ENCODE results near the gene DHX32. TPM values are rescaled to one million over a fixed set of nuclear protein-coding genes. Genes with fewer than 3 reads are reported as not detected.

The DHX32 gene
- total RNA-seq, 1 experiment from 2014 or later: 28.0 TPM

DNA sequence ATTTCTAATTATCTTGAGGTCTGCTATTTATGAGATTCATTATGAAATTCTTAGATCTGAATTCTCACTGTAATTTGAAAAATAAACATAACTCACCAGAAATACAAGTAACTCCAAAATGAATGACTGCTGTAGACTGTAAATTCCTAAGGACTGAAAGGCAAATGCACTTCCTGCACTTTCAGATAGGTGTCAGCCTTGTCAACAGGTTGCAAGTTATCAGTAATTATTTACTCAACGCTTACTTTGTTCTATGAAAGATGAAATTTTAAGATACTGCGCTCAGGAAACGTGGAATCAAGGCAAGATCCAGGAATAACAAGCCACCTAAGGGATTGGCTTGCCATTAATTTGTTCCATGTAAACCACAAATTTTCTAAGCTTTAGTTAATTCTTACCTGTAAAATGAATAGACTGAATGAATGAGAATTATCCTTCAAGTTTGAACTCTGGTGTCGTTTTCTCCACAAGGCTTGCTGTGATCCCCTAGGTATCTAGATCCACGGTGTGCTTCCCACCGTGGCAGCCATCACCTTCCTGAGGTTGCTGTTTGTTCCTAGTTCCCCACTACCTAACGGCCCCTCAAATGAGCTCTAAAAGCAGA, 12.6 kb downstream of the DHX32 start:
- ChIA-PET POLR2A (no interaction called here), CTCF (interaction anchor here (0.5 to 1.0 kb wide), 7 partner anchors 12 to 468 kb away, joined by 3 to 7 read pairs (median 3); no protein-coding TSS in a partner anchor)
- Mint-ChIP-seq H3K4me3 (no peak overlapping the region), H3K4me1 (no peaks in the 10 kb centered on the region), H3K9me3 (no peaks in the 10 kb centered on the region), H3K27ac (no peak overlapping the region), H3K36me3 (peaks cover 9% of the 10 kb centered on the region; the same call in 1 of the 2 replicates), H3K27me3 (ENCODE audit: low read depth) (no peaks in the 10 kb centered on the region)
- ATAC-seq (peak; percentile 58), DNase-seq (ENCODE audit: low spot score) (no peak)
- no peak for TF ChIP-seq SP1 (CRISPR knock-in tag; conservative IDR thresholded peaks at IDR 0.05)
- TF ChIP-seq, protein P1, sequence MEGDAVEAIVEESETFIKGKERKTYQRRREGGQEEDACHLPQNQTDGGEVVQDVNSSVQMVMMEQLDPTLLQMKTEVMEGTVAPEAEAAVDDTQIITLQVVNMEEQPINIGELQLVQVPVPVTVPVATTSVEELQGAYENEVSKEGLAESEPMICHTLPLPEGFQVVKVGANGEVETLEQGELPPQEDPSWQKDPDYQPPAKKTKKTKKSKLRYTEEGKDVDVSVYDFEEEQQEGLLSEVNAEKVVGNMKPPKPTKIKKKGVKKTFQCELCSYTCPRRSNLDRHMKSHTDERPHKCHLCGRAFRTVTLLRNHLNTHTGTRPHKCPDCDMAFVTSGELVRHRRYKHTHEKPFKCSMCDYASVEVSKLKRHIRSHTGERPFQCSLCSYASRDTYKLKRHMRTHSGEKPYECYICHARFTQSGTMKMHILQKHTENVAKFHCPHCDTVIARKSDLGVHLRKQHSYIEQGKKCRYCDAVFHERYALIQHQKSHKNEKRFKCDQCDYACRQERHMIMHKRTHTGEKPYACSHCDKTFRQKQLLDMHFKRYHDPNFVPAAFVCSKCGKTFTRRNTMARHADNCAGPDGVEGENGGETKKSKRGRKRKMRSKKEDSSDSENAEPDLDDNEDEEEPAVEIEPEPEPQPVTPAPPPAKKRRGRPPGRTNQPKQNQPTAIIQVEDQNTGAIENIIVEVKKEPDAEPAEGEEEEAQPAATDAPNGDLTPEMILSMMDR (IDR thresholded peaks at IDR 0.05): peak; percentile 59
- TF ChIP-seq ZNF396 (CRISPR knock-in tag; IDR thresholded peaks at IDR 0.05; ENCODE audit: borderline replicate concordance): no peak
- TF ChIP-seq SMAD4 (CRISPR knock-in tag; IDR thresholded peaks at IDR 0.05): no peak
- no peak for TF ChIP-seq NFE2L1 (CRISPR knock-in tag; IDR thresholded peaks at IDR 0.05)
- TF ChIP-seq, protein P2, sequence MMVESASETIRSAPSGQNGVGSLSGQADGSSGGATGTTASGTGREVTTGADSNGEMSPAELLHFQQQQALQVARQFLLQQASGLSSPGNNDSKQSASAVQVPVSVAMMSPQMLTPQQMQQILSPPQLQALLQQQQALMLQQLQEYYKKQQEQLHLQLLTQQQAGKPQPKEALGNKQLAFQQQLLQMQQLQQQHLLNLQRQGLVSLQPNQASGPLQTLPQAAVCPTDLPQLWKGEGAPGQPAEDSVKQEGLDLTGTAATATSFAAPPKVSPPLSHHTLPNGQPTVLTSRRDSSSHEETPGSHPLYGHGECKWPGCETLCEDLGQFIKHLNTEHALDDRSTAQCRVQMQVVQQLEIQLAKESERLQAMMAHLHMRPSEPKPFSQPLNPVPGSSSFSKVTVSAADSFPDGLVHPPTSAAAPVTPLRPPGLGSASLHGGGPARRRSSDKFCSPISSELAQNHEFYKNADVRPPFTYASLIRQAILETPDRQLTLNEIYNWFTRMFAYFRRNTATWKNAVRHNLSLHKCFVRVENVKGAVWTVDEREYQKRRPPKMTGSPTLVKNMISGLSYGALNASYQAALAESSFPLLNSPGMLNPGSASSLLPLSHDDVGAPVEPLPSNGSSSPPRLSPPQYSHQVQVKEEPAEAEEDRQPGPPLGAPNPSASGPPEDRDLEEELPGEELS (CRISPR knock-in tag; IDR thresholded peaks at IDR 0.05): no peak
- TF ChIP-seq ZNF671 (CRISPR knock-in tag; IDR thresholded peaks at IDR 0.05): no peak
- TF ChIP-seq, protein P3, sequence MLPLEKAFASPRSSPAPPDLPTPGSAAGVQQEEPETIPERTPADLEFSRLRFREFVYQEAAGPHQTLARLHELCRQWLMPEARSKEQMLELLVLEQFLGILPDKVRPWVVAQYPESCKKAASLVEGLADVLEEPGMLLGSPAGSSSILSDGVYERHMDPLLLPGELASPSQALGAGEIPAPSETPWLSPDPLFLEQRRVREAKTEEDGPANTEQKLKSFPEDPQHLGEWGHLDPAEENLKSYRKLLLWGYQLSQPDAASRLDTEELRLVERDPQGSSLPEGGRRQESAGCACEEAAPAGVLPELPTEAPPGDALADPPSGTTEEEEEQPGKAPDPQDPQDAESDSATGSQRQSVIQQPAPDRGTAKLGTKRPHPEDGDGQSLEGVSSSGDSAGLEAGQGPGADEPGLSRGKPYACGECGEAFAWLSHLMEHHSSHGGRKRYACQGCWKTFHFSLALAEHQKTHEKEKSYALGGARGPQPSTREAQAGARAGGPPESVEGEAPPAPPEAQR (CRISPR knock-in tag; IDR thresholded peaks at IDR 0.05): no peak
- TF ChIP-seq, protein P4, sequence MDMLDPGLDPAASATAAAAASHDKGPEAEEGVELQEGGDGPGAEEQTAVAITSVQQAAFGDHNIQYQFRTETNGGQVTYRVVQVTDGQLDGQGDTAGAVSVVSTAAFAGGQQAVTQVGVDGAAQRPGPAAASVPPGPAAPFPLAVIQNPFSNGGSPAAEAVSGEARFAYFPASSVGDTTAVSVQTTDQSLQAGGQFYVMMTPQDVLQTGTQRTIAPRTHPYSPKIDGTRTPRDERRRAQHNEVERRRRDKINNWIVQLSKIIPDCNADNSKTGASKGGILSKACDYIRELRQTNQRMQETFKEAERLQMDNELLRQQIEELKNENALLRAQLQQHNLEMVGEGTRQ (CRISPR knock-in tag; IDR thresholded peaks at IDR 0.05): no peak

DNA sequence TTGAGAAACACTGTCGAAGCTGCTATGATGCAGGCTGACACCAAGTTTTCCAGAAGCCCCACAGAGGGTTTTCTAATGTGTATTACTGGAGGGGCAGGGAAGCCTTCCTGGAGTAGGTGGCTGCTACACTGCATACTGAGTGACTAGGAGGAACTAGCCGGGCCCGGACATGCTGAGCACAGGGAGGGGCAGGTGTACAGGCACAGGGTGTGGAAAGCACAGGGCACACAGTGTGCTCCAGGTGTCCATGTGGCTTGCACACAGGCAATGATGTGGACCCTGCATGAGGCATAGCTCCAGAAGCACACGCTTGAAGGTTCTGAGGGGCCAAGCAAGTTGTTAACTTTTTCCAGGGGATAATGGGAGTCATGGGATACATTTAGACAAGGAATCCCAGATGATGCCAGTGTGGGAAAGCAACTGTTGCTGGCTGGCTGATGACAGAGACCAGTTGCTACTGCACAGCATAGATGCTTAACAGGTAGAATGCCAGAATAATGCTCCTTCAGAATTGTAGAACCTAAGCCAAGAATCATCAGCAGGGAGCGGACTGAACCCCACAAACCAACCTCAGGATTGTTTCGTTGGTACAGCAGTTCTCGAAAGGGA, 14.6 kb downstream of the DHX32 start:
- peaks cover 6% of the 10 kb centered on the region; the same call in 1 of the 2 replicates for H3K36me3 Mint-ChIP-seq
- DNase-seq (ENCODE audit: low spot score) (no peak), ATAC-seq (no peak)
- no peaks in the 10 kb centered on the region for H3K27me3 Mint-ChIP-seq (ENCODE audit: low read depth)
- ChIA-PET POLR2A (no interaction called here), CTCF (interaction anchor here (1.3 kb wide), 1 partner anchor 110 kb away, joined by 5 read pairs; no protein-coding TSS in a partner anchor)
- no peak for TF ChIP-seq ZNF138 (CRISPR knock-in tag; conservative IDR thresholded peaks at IDR 0.05)
- no peak for TF ChIP-seq ZNF121 (CRISPR knock-in tag; IDR thresholded peaks at IDR 0.05)
- TF ChIP-seq NFYB (CRISPR knock-in tag; conservative IDR thresholded peaks at IDR 0.05; ENCODE audit: low read depth): no peak
- TF ChIP-seq, protein P5, sequence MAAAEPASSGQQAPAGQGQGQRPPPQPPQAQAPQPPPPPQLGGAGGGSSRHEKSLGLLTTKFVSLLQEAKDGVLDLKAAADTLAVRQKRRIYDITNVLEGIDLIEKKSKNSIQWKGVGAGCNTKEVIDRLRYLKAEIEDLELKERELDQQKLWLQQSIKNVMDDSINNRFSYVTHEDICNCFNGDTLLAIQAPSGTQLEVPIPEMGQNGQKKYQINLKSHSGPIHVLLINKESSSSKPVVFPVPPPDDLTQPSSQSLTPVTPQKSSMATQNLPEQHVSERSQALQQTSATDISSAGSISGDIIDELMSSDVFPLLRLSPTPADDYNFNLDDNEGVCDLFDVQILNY (CRISPR knock-in tag; IDR thresholded peaks at IDR 0.05): no peak
- TF ChIP-seq PRRX2 (CRISPR knock-in tag; IDR thresholded peaks at IDR 0.05): no peak
- no peak overlapping the region for H3K4me3 Mint-ChIP-seq
- H3K27ac Mint-ChIP-seq: no peak overlapping the region
- no peaks in the 10 kb centered on the region for H3K9me3 Mint-ChIP-seq
- no peaks in the 10 kb centered on the region for H3K4me1 Mint-ChIP-seq

DNA sequence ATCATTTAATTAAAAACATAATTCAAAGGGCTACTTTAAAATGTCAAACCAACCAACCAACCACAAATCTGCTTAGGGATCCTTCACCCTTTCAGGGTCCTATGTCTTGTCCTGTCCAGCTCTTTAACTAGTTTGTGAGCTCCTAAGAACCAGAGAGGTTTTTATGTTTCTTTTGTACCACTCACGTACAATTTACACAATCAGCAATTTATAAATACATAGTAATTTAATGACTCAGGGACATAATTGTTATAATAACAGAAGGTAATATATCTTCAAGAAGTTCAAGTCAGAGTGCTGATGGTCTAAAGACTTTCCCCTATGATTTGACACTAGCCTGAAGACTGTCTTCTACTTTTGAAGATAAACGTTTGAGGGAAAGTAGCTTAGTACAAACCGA, 16.0 kb downstream of the DHX32 start:
- H3K27ac Mint-ChIP-seq: no peak overlapping the region
- peaks cover 6% of the 10 kb centered on the region; the same call in 1 of the 2 replicates for H3K36me3 Mint-ChIP-seq
- H3K4me1 Mint-ChIP-seq: no peaks in the 10 kb centered on the region
- no peaks in the 10 kb centered on the region for H3K9me3 Mint-ChIP-seq
- ATAC-seq: no peak
- CTCF ChIA-PET: no interaction called here
- DNase-seq (ENCODE audit: low spot score): no peak
- POLR2A ChIA-PET: no interaction called here
- H3K27me3 Mint-ChIP-seq (ENCODE audit: low read depth): no peaks in the 10 kb centered on the region
- H3K4me3 Mint-ChIP-seq: no peak overlapping the region
- TF ChIP-seq, protein P6, sequence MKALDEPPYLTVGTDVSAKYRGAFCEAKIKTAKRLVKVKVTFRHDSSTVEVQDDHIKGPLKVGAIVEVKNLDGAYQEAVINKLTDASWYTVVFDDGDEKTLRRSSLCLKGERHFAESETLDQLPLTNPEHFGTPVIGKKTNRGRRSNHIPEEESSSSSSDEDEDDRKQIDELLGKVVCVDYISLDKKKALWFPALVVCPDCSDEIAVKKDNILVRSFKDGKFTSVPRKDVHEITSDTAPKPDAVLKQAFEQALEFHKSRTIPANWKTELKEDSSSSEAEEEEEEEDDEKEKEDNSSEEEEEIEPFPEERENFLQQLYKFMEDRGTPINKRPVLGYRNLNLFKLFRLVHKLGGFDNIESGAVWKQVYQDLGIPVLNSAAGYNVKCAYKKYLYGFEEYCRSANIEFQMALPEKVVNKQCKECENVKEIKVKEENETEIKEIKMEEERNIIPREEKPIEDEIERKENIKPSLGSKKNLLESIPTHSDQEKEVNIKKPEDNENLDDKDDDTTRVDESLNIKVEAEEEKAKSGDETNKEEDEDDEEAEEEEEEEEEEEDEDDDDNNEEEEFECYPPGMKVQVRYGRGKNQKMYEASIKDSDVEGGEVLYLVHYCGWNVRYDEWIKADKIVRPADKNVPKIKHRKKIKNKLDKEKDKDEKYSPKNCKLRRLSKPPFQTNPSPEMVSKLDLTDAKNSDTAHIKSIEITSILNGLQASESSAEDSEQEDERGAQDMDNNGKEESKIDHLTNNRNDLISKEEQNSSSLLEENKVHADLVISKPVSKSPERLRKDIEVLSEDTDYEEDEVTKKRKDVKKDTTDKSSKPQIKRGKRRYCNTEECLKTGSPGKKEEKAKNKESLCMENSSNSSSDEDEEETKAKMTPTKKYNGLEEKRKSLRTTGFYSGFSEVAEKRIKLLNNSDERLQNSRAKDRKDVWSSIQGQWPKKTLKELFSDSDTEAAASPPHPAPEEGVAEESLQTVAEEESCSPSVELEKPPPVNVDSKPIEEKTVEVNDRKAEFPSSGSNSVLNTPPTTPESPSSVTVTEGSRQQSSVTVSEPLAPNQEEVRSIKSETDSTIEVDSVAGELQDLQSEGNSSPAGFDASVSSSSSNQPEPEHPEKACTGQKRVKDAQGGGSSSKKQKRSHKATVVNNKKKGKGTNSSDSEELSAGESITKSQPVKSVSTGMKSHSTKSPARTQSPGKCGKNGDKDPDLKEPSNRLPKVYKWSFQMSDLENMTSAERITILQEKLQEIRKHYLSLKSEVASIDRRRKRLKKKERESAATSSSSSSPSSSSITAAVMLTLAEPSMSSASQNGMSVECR (CRISPR knock-in tag; IDR thresholded peaks at IDR 0.05; ENCODE audit: borderline replicate concordance): no peak
- no peak for TF ChIP-seq CREM (CRISPR knock-in tag; IDR thresholded peaks at IDR 0.05)
- TF ChIP-seq JUN (CRISPR knock-in tag; IDR thresholded peaks at IDR 0.05): no peak
- TF ChIP-seq, protein P7, sequence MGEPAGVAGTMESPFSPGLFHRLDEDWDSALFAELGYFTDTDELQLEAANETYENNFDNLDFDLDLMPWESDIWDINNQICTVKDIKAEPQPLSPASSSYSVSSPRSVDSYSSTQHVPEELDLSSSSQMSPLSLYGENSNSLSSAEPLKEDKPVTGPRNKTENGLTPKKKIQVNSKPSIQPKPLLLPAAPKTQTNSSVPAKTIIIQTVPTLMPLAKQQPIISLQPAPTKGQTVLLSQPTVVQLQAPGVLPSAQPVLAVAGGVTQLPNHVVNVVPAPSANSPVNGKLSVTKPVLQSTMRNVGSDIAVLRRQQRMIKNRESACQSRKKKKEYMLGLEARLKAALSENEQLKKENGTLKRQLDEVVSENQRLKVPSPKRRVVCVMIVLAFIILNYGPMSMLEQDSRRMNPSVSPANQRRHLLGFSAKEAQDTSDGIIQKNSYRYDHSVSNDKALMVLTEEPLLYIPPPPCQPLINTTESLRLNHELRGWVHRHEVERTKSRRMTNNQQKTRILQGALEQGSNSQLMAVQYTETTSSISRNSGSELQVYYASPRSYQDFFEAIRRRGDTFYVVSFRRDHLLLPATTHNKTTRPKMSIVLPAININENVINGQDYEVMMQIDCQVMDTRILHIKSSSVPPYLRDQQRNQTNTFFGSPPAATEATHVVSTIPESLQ (CRISPR knock-in tag; IDR thresholded peaks at IDR 0.05): no peak
